PFSK-1 (cell line): ENCODE data around the gene NRG3.
A peak's percentile ranks its signal among the peaks of the same experiment; 100 is the strongest.

ENCODE experiments used
- FOXP2 ChIP-seq: optimal IDR thresholded peaks from 2 replicates; pipeline ENCODE3; 2011; ENCODE audit warnings: borderline replicate concordance, control low read depth, inconsistent platforms; ENCODE audit not compliant: insufficient read depth; ENCODE audit errors: extremely low read length, extremely low read depth
- POLR2AphosphoS5 ChIP-seq: IDR thresholded peaks from 2 replicates; pipeline ENCODE4 v1.6.1; 2012; ENCODE audit warnings: low read depth, mild to moderate bottlenecking, control low read depth, low read length, moderate library complexity
- REST ChIP-seq, 2 experiments: IDR thresholded peaks; 2 replicates each; pipeline versions ENCODE4 v1.6.1 to v1.8.0; 2011 to 2012; ENCODE audit warnings: low read depth in 2 of 2, low read length in 2 of 2, control low read depth in 1 of 2, inconsistent platforms in 1 of 2, mild to moderate bottlenecking in 1 of 2, moderate library complexity in 1 of 2; ENCODE audit not compliant: insufficient read depth in 1 of 2
- SIN3A ChIP-seq: IDR thresholded peaks from 2 replicates; pipeline ENCODE4 v1.6.1; 2012; ENCODE audit warnings: mild to moderate bottlenecking, low read length, moderate library complexity, borderline replicate concordance; ENCODE audit not compliant: insufficient read depth
- TAF1 ChIP-seq: IDR thresholded peaks from 2 replicates; pipeline ENCODE4 v1.6.1; 2012; ENCODE audit warnings: low read length, control low read depth, borderline replicate concordance; ENCODE audit not compliant: insufficient read depth

Gene NRG3

DNA sequence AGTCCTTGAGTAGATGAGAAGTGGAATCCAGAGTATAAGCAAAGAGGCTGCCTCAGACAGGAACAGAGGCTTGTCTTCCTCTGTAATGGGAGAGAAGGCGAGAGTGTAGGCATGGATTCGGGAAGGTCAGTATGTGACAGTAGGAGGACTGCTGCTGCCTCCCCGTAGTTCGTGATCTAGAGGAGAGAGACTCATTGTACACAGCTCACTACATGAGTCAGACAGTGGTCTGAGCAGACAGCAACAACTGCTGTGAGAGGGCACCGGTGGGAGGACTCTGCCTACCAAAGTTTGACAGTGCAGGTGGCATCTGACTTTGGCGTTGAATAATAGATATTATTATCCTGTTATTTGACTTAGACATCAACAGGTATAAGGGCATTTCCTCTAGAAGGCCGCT is 319.4 kb downstream of the NRG3 start:
- TF ChIP-seq REST (IDR thresholded peaks at IDR 0.05; ENCODE audit: insufficient read depth in 1 of 2, low read depth in 2 of 2, low read length in 2 of 2), result no peak
- no peak for TF ChIP-seq FOXP2
- no peak for TF ChIP-seq SIN3A
- no peak for TF ChIP-seq TAF1
- no peak for TF ChIP-seq POLR2AphosphoS5

DNA sequence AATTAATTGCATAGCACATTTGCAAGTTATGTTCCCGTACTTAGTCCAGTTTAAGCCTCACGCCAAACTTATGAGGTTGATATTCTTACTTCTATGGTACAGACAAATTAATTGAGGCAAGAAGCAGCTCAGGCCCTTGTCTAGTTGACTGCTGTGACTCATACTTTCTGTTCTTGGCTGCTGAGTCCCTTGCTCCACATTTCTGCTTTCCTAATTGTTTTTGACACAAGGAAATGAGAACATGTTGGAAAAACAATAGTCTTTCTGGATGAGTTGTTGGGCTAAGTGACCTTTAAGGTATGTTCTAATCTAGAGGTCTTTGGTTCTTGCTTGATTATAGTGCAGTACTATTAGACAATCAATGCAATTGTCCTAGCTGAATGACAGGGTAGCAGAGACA is 331.8 kb downstream of the NRG3 start:
- TF ChIP-seq FOXP2 (no peak), REST (IDR thresholded peaks at IDR 0.05; ENCODE audit: insufficient read depth in 1 of 2, low read depth in 2 of 2, low read length in 2 of 2) (0 out of 4 replicates have a peak, but pooled peaks of 1 of the 2 experiments have one; percentile 36), SIN3A (no peak), POLR2AphosphoS5 (no peak), TAF1 (peak; percentile 41; the same call in 1 of the 2 replicates)

DNA sequence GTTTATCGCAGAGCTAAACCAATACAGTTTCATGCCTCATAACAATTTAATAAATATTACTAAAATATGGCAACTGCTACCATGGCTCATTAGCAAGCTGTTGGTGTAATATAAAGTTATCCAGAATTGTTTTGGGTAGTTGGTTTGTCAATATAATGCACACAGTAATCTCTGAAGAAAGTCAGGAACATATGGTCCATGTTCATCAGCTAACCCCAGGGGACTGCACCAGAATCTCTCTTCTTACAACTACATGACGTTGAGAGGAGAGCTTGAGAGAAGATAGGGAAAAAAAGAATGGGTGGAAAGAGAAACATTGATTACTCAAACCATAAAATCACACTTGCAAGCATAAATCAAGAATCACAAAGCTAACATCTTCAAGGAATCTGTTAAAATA is 333.7 kb downstream of the NRG3 start:
- no peak for TF ChIP-seq POLR2AphosphoS5
- TF ChIP-seq REST (IDR thresholded peaks at IDR 0.05; ENCODE audit: insufficient read depth in 1 of 2, low read depth in 2 of 2, low read length in 2 of 2), result no peak
- no peak for TF ChIP-seq SIN3A
- no peak for TF ChIP-seq TAF1
- no peak for TF ChIP-seq FOXP2

DNA sequence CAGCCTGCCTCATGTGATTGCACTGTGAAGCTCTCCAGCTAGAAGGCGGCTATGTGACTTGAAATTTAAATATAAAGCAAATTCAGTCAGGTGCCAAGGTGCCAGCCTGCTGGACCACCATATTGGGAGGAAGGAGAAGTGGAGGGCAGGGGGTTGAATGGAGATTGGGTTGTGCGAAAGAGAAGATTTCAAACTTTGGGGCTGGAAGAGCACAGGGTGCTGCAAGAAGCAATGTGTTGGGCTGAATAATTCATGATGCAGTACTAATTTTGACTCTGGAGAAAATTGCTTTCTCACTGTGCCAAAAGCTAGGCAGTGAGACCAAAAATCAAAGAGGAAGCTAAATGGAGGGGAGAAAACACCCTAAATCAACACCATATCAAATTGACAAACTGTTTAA is 335.3 kb downstream of the NRG3 start:
- TF ChIP-seq SIN3A (no peak), REST (IDR thresholded peaks at IDR 0.05; ENCODE audit: insufficient read depth in 1 of 2, low read depth in 2 of 2, low read length in 2 of 2) (no peak), TAF1 (no peak), POLR2AphosphoS5 (no peak), FOXP2 (no peak)

- 0 out of 4 replicates have a peak, but pooled peaks of 1 of the 2 experiments have one; percentile 14 for TF ChIP-seq REST (IDR thresholded peaks at IDR 0.05; ENCODE audit: insufficient read depth in 1 of 2, low read depth in 2 of 2, low read length in 2 of 2)
- no peak for TF ChIP-seq SIN3A
These were observed 336.4 kb downstream of the NRG3 start for GRCh38 chr10:82211346-82211745.
